Neural progenitor cell (in vitro differentiated cells): Measurements from ENCODE around the gene CDCA4. TPM values are rescaled to one million over a fixed set of nuclear protein-coding genes. Genes with fewer than 3 reads are reported as not detected.

Experiments used
- DNase-seq: peaks from one replicate; pipeline ENCODE4 v3.0.0-alpha.2; 2016; ENCODE audit warnings: low spot score
- H2AFZ ChIP-seq: fragments of 200-600 bp; sonication (generic); replicated peaks from 2 replicates; pipeline ENCODE4 v1.6.1; 2016; ENCODE audit warnings: antibody characterized with exemption
- H3F3A ChIP-seq: fragments of 200-600 bp; sonication (generic); 2 replicates; pipeline ENCODE4 v1.6.1; 2016; ENCODE audit warnings: antibody characterized with exemption, low read depth
- H3K27ac ChIP-seq: fragments of 200-600 bp; sonication (generic); 2 replicates; pipeline ENCODE4 v1.5.1; 2016; ENCODE audit warnings: mild to moderate bottlenecking
- H3K27me3 ChIP-seq: fragments of 200-600 bp; sonication (generic); 2 replicates; pipeline ENCODE4 v1.6.1; 2016; ENCODE audit warnings: mild to moderate bottlenecking, moderate library complexity
- H3K36me3 ChIP-seq: fragments of 200-600 bp; sonication (generic); 2 replicates; pipeline ENCODE4 v1.5.1; 2016
- H3K4me1 ChIP-seq: fragments of 200-600 bp; sonication (generic); 2 replicates; pipeline ENCODE4 v1.6.1; 2016; ENCODE audit warnings: mixed run types
- H3K4me2 ChIP-seq: fragments of 200-600 bp; sonication (generic); 2 replicates; pipeline ENCODE4 v1.6.1; 2016
- H3K4me3 ChIP-seq: fragments of 200-600 bp; sonication (generic); 2 replicates; pipeline ENCODE4 v1.5.1; 2016
- H3K79me2 ChIP-seq: fragments of 200-600 bp; sonication (generic); 2 replicates; pipeline ENCODE4 v1.6.1; 2016; ENCODE audit warnings: low read depth
- H3K9ac ChIP-seq: fragments of 200-600 bp; sonication (generic); 2 replicates; pipeline ENCODE4 v1.6.1; 2016
- H3K9me3 ChIP-seq: fragments of 200-600 bp; sonication (generic); 2 replicates; pipeline ENCODE4 v1.5.1; 2016; ENCODE audit warnings: low read depth
- H4K20me1 ChIP-seq: fragments of 200-600 bp; sonication (generic); 2 replicates; pipeline ENCODE4 v1.6.1; 2016; ENCODE audit warnings: low read depth
- H3K27ac Mint-ChIP-seq: 3 replicates; pipeline ENCODE4 v1.8.0; 2021; ENCODE audit warnings: mixed read lengths
- H3K27me3 Mint-ChIP-seq: 2 replicates; pipeline ENCODE4 v1.8.0; 2022; ENCODE audit warnings: low read depth, mild to moderate bottlenecking, inconsistent platforms, moderate library complexity, mixed read lengths; ENCODE audit not compliant: insufficient read depth
- H3K36me3 Mint-ChIP-seq: 3 replicates; pipeline ENCODE4 v1.8.0; 2021; ENCODE audit warnings: mixed read lengths
- H3K4me1 Mint-ChIP-seq: 3 replicates; pipeline ENCODE4 v1.8.0; 2021; ENCODE audit warnings: mixed read lengths
- H3K4me3 Mint-ChIP-seq: 3 replicates; pipeline ENCODE4 v1.8.0; 2021; ENCODE audit warnings: mild to moderate bottlenecking, moderate library complexity, mixed read lengths
- H3K9me3 Mint-ChIP-seq: 3 replicates; pipeline ENCODE4 v1.8.0; 2020; ENCODE audit warnings: mixed read lengths
- CTCF ChIP-seq: fragments of 200-600 bp; sonication (generic); IDR thresholded peaks from 2 replicates; pipeline ENCODE4 v1.5.1; 2017; ENCODE audit warnings: antibody characterized with exemption, mild to moderate bottlenecking
- EZH2 ChIP-seq: fragments of 200-600 bp; sonication (generic); IDR thresholded peaks from 2 replicates; pipeline ENCODE4 v1.6.1; 2017; ENCODE audit warnings: antibody characterized with exemption, mild to moderate bottlenecking, moderate library complexity
- EZH2phosphoT487 ChIP-seq: fragments of 200-600 bp; sonication (generic); IDR thresholded peaks from 2 replicates; pipeline ENCODE4 v1.6.1; 2017; ENCODE audit warnings: antibody characterized with exemption
- total RNA-seq: library from RNA; depleted of rRNA; stranded (reverse); fragments of >200 nt; gene quantifications from 2 replicates; pipeline ENCODE4 v1.2.3, GENCODE V29; 2015; ENCODE audit warnings: low replicate concordance

CDCA4 gene
- total RNA-seq, 1 donor from 2014 or later = 56.6 TPM

- H3K4me3 Mint-ChIP-seq = peak overlapping the region; percentile 20
- Histone ChIP-seq H2AFZ (no peak overlapping the region), H3K4me3 (no peak overlapping the region), H3K4me1 (peaks cover 9% of the 10 kb centered on the region), H3K27me3 (peaks cover 2% of the 10 kb centered on the region), H3K79me2 (peaks cover 33% of the 10 kb centered on the region), H3K4me2 (no peak overlapping the region), H4K20me1 (peaks cover 15% of the 10 kb centered on the region), H3K9me3 (no peaks in the 10 kb centered on the region), H3K27ac (no peak overlapping the region), H3K9ac (no peak overlapping the region), H3K36me3 (no peaks in the 10 kb centered on the region), H3F3A (peaks cover 9% of the 10 kb centered on the region)
- no peak for TF ChIP-seq CTCF
- no peak overlapping the region for H3K27ac Mint-ChIP-seq
- peaks cover 5% of the 10 kb centered on the region for H3K36me3 Mint-ChIP-seq
- H3K9me3 Mint-ChIP-seq = no peaks in the 10 kb centered on the region
- DNase-seq = no peak
- peaks cover 7% of the 10 kb centered on the region for H3K27me3 Mint-ChIP-seq
- peaks cover 34% of the 10 kb centered on the region for H3K4me1 Mint-ChIP-seq
Measured at GRCh38 chr14:105023791-105024480, 3.1 kb upstream of the CDCA4 start.

GRCh38 chr14:105023144-105023543 is 2.3 kb upstream of the CDCA4 start:
- no peak overlapping the region for H3K27ac ChIP-seq
- Mint-ChIP-seq H3K27me3 (peaks cover 7% of the 10 kb centered on the region), H3K27ac (no peak overlapping the region), H3K36me3 (peaks cover 6% of the 10 kb centered on the region), H3K4me1 (peaks cover 38% of the 10 kb centered on the region), H3K4me3 (peak overlapping the region; percentile 96), H3K9me3 (no peaks in the 10 kb centered on the region)
- peaks cover 17% of the 10 kb centered on the region for H3K4me1 ChIP-seq
- no peaks in the 10 kb centered on the region for H3K36me3 ChIP-seq
- H3K4me2 ChIP-seq = no peak overlapping the region
- no peak overlapping the region for H2AFZ ChIP-seq
- H3K9ac ChIP-seq = no peak overlapping the region
- H4K20me1 ChIP-seq = peaks cover 23% of the 10 kb centered on the region
- no peaks in the 10 kb centered on the region for H3K9me3 ChIP-seq
- H3F3A ChIP-seq = peaks cover 13% of the 10 kb centered on the region
- H3K4me3 ChIP-seq = no peak overlapping the region
- no peak for TF ChIP-seq EZH2phosphoT487
- no peak for TF ChIP-seq CTCF
- TF ChIP-seq EZH2 = no peak
- peaks cover 41% of the 10 kb centered on the region for H3K79me2 ChIP-seq
- H3K27me3 ChIP-seq = peaks cover 2% of the 10 kb centered on the region
- no peak for DNase-seq

- Histone ChIP-seq H3K4me2 (peak overlapping the region; percentile 84), H3K36me3 (no peaks in the 10 kb centered on the region), H2AFZ (no peak overlapping the region), H3K9ac (no peak overlapping the region), H3F3A (peaks cover 20% of the 10 kb centered on the region), H3K4me3 (peak overlapping the region; percentile 68), H3K4me1 (peaks cover 22% of the 10 kb centered on the region), H3K79me2 (peaks cover 50% of the 10 kb centered on the region), H3K27me3 (no peaks in the 10 kb centered on the region), H4K20me1 (peaks cover 32% of the 10 kb centered on the region), H3K27ac (no peak overlapping the region), H3K9me3 (no peaks in the 10 kb centered on the region)
- Mint-ChIP-seq H3K36me3 (peaks cover 8% of the 10 kb centered on the region), H3K27ac (no peak overlapping the region), H3K9me3 (no peaks in the 10 kb centered on the region), H3K27me3 (peaks cover 7% of the 10 kb centered on the region), H3K4me3 (peak overlapping the region; percentile 96), H3K4me1 (peaks cover 43% of the 10 kb centered on the region)
- TF ChIP-seq CTCF (no peak), EZH2phosphoT487 (no peak), EZH2 (no peak)
- DNase-seq = no peak
Measured at GRCh38 chr14:105022276-105022670, 1.4 kb upstream of the CDCA4 start.
